ENCODE measurements around the gene TMEM132D. TPM values are rescaled to one million over a fixed set of nuclear protein-coding genes. Genes with fewer than 3 reads are reported as not detected.

TMEM132D gene
- total and polyA plus RNA-seq, 8 donors: 0.26 to 2.5 (median 0.88) TPM; not detected in 1

DNA sequence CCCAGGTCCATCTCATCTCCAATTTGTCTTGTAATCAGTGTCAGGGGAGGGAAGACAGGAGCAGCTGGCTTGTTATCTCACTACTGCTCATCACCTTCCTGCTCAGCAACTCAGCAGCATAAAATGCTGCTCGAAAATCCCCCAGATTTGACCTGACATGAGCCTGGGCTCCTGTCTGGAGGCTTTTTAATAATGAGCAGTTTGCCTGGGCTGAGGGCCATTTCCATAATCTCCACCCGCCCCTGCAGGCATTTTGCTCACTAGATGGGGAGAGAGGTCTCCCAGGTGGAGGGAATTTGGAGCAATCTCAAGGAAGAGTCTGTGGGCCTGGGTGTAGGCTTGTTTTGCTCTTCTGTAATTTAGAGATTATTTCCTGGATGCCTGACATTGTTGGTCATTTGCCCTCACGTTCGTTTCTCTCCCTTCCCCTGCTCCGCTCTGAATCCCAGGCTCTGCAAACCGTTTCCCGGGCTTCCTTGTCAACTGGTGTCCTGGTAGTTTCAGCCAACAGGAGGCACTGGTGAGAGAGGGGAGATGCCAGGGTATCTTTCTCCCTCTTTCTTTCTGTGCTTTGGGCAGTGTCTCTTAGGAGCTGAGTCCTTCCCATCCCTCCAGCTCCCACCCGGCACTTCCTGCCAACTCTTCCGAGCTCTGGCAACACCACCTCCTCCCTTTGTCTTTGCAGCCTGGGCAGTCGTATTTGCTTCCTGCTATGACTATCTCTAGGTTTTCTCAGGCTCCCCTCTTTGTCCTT is 751.3 kb downstream of the TMEM132D start:
- TF ChIP-seq, protein P1, sequence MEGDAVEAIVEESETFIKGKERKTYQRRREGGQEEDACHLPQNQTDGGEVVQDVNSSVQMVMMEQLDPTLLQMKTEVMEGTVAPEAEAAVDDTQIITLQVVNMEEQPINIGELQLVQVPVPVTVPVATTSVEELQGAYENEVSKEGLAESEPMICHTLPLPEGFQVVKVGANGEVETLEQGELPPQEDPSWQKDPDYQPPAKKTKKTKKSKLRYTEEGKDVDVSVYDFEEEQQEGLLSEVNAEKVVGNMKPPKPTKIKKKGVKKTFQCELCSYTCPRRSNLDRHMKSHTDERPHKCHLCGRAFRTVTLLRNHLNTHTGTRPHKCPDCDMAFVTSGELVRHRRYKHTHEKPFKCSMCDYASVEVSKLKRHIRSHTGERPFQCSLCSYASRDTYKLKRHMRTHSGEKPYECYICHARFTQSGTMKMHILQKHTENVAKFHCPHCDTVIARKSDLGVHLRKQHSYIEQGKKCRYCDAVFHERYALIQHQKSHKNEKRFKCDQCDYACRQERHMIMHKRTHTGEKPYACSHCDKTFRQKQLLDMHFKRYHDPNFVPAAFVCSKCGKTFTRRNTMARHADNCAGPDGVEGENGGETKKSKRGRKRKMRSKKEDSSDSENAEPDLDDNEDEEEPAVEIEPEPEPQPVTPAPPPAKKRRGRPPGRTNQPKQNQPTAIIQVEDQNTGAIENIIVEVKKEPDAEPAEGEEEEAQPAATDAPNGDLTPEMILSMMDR (IDR thresholded peaks at IDR 0.05): no peak
- Histone ChIP-seq H3K27me3 (peaks cover 0 to 5% of the 10 kb centered on the region in 2 donors), H3K4me3 (no peak overlapping the region), H3K36me3 (no peaks in the 10 kb centered on the region), H3K27ac (no peak overlapping the region), H3K9me3 (no peaks in the 10 kb centered on the region), H3K4me1 (no peaks in the 10 kb centered on the region)
- DNase-seq: no peak
- intact Hi-C loops (cut with DNase I): no loop called here
- ATAC-seq: no peak

GRCh38 chr12:129150721-129151120 is 753.1 kb downstream of the TMEM132D start:
- no peaks in the 10 kb centered on the region for H3K4me1 ChIP-seq
- no peaks in the 10 kb centered on the region for H3K36me3 ChIP-seq
- H3K4me3 ChIP-seq: no peak overlapping the region
- DNase-seq (no peak), ATAC-seq (no peak)
- no peak overlapping the region for H3K27ac ChIP-seq
- intact Hi-C loops (cut with DNase I): no loop called here
- peaks cover 0 to 5% of the 10 kb centered on the region in 2 donors for H3K27me3 ChIP-seq
- H3K9me3 ChIP-seq: no peaks in the 10 kb centered on the region
- TF ChIP-seq, protein P1 (IDR thresholded peaks at IDR 0.05): no peak

DNA sequence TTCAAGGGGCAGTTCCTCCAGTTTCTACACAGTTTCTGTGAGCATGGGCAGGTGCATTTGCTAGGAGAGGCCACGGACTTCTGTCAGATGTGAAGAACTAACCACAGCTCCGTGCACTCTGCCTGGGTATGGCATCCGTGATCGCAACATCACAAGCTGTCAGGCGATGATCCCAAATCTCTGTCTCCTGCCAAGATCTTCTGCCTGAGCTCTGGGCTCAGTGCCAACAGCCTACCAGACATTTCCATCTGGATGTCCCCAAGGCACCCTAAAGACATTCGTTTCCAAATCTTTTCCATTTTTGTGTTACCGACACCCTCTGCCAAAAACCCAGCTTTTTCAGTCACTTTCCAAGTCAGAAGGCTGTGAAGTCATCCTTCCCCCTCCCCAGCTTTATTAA is 758.4 kb downstream of the TMEM132D start:
- intact Hi-C loops (cut with DNase I): no loop called here
- DNase-seq (no peak), ATAC-seq (no peak)
- Histone ChIP-seq H3K4me3 (no peak overlapping the region), H3K36me3 (no peaks in the 10 kb centered on the region), H3K27me3 (peaks cover 0 to 5% of the 10 kb centered on the region in 2 donors), H3K9me3 (no peaks in the 10 kb centered on the region), H3K4me1 (no peaks in the 10 kb centered on the region), H3K27ac (no peak overlapping the region)
- TF ChIP-seq, protein P1 (IDR thresholded peaks at IDR 0.05): no peak

DNA sequence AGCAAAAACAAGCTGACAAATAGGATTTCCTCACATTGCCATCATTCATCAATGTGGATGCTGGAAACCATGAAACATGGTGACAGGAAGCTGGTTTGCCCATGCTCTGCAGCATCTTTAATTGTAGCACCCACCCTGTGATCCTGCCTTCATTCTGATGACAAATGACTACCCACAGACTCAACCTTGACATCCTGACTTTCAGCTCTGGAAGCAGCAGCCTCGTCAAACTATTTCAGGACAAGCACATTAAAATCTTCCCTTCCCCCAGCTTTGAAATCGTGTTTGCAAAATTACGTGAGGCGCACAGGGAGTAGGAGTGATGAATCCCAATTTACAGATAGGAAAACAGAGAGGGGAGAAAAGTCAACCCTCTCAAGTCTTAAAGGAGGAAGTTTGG is 765.0 kb downstream of the TMEM132D start:
- TF ChIP-seq, protein P1 (IDR thresholded peaks at IDR 0.05): no peak
- Histone ChIP-seq H3K27ac (no peak overlapping the region), H3K4me3 (no peak overlapping the region), H3K27me3 (no peaks in the 10 kb centered on the region), H3K9me3 (no peaks in the 10 kb centered on the region), H3K36me3 (no peaks in the 10 kb centered on the region), H3K4me1 (no peaks in the 10 kb centered on the region)
- intact Hi-C loops (cut with DNase I): no loop called here
- no peak for ATAC-seq
- DNase-seq: no peak

- no peaks in the 10 kb centered on the region for H3K4me1 ChIP-seq
- intact Hi-C loops (cut with DNase I): no loop called here
- H3K27me3 ChIP-seq: no peaks in the 10 kb centered on the region
- no peak overlapping the region for H3K27ac ChIP-seq
- no peak overlapping the region for H3K4me3 ChIP-seq
- ATAC-seq (no peak), DNase-seq (no peak)
- H3K9me3 ChIP-seq: no peaks in the 10 kb centered on the region
- TF ChIP-seq, protein P1 (IDR thresholded peaks at IDR 0.05): no peak
- H3K36me3 ChIP-seq: no peaks in the 10 kb centered on the region
Measured at GRCh38 chr12:129136694-129137325, 767.0 kb downstream of the TMEM132D start.
